Neural cell (in vitro differentiated cells): ENCODE data around the gene GAL. TPM values are rescaled to one million over a fixed set of nuclear protein-coding genes. Genes with fewer than 3 reads are reported as not detected.

Experiments
- H2AFZ ChIP-seq: fragments of 200-600, 300-800 bp; sonication (generic), shearing (Covaris generic); 2 replicates; pipeline ENCODE4 v1.6.0; 2014; ENCODE audit warnings: low read depth, mild to moderate bottlenecking, antibody characterized with exemption, low read length, moderate library complexity
- H3F3A ChIP-seq: fragments of 200-600 bp; shearing (Covaris generic); 2 replicates; pipeline ENCODE4 v1.6.1; 2016; ENCODE audit warnings: mild to moderate bottlenecking, moderate library complexity, mixed read lengths, antibody characterized with exemption, low read length; ENCODE audit not compliant: insufficient read depth, poor library complexity, severe bottlenecking
- H3K27ac ChIP-seq: fragments of 200-600, 300-800 bp; sonication (generic), shearing (Covaris generic); 2 replicates; pipeline ENCODE4 v1.5.1; 2014; ENCODE audit warnings: mild to moderate bottlenecking, low read length, moderate library complexity
- H3K27me3 ChIP-seq: fragments of 300-800, 200-600 bp; sonication (generic), shearing (Covaris generic); 2 replicates; pipeline ENCODE4 v1.6.0; 2014; ENCODE audit warnings: mild to moderate bottlenecking, low read depth, low read length, moderate library complexity; ENCODE audit not compliant: insufficient read depth
- H3K36me3 ChIP-seq: fragments of 300-800, 200-600 bp; sonication (generic), shearing (Covaris generic); 2 replicates; pipeline ENCODE4 v1.5.1; 2014; ENCODE audit warnings: mild to moderate bottlenecking, antibody characterized with exemption, low read length, moderate library complexity; ENCODE audit not compliant: insufficient read depth
- H3K4me2 ChIP-seq: fragments of 300-800, 200-600 bp; sonication (generic), shearing (Covaris generic); 2 replicates; pipeline ENCODE4 v1.6.0; 2014; ENCODE audit warnings: mild to moderate bottlenecking, low read length
- H3K4me3 ChIP-seq: fragments of 300-800, 200-600 bp; sonication (generic), shearing (Covaris generic); 2 replicates; pipeline ENCODE4 v1.5.1; 2014; ENCODE audit warnings: mild to moderate bottlenecking, low read length, moderate library complexity
- H3K79me2 ChIP-seq: fragments of 200-600 bp; shearing (Covaris generic); replicated peaks from 2 replicates; pipeline ENCODE4 v1.6.0; 2014; ENCODE audit warnings: mild to moderate bottlenecking, low read length, moderate library complexity; ENCODE audit not compliant: insufficient read depth
- H3K9ac ChIP-seq: fragments of 300-800, 200-600 bp; sonication (generic), shearing (Covaris generic); 2 replicates; pipeline ENCODE4 v1.6.1; 2016; ENCODE audit warnings: mild to moderate bottlenecking, low read length, mixed read lengths
- H3K9me2 ChIP-seq: fragments of 200-600 bp; shearing (Covaris generic); 2 replicates; pipeline ENCODE4 v1.6.1; 2016; ENCODE audit warnings: mild to moderate bottlenecking, low read length, mixed read lengths; ENCODE audit not compliant: insufficient read depth
- H3K9me3 ChIP-seq: fragments of 200-600, 300-800 bp; sonication (generic), shearing (Covaris generic); 2 replicates; pipeline ENCODE4 v1.6.1; 2016; ENCODE audit warnings: mild to moderate bottlenecking, mixed run types, low read length, moderate library complexity, mixed read lengths
- H4K20me1 ChIP-seq: fragments of 200-600 bp; shearing (Covaris generic); 2 replicates; pipeline ENCODE4 v1.6.1; 2016; ENCODE audit warnings: mild to moderate bottlenecking, mixed run types; ENCODE audit not compliant: insufficient read depth
- CTCF ChIP-seq: fragments of 450-650 bp; IDR thresholded peaks from 2 replicates; pipeline ENCODE4 v1.5.1; 2014; ENCODE audit warnings: antibody characterized with exemption, mild to moderate bottlenecking, moderate library complexity; ENCODE audit not compliant: poor library complexity, severe bottlenecking
- EP300 ChIP-seq: fragments of 450-650 bp; conservative IDR thresholded peaks from 2 replicates; pipeline ENCODE4 v1.6.1; 2014; ENCODE audit warnings: antibody characterized with exemption, mild to moderate bottlenecking, moderate library complexity; ENCODE audit not compliant: poor library complexity, severe bottlenecking
- EZH2 ChIP-seq: fragments of 200-600, 300-800 bp; shearing (Covaris generic), sonication (generic); IDR thresholded peaks from 2 replicates; pipeline ENCODE4 v1.6.1; 2014; ENCODE audit warnings: antibody characterized with exemption, low read length, borderline replicate concordance, mild to moderate bottlenecking; ENCODE audit not compliant: insufficient read depth, poor library complexity, severe bottlenecking
- POLR2AphosphoS5 ChIP-seq: IDR thresholded peaks from 2 replicates; pipeline ENCODE4 v1.6.1; 2012
- RAD21 ChIP-seq: fragments of 450-650 bp; conservative IDR thresholded peaks from 2 replicates; pipeline ENCODE4 v1.6.1; 2014; ENCODE audit warnings: antibody characterized with exemption, mild to moderate bottlenecking, moderate library complexity
- REST ChIP-seq: IDR thresholded peaks from 2 replicates; pipeline ENCODE4 v1.6.1; 2012; ENCODE audit warnings: borderline replicate concordance
- SMC3 ChIP-seq: fragments of 450-650 bp; conservative IDR thresholded peaks from 2 replicates; pipeline ENCODE4 v1.6.1; 2014; ENCODE audit warnings: antibody characterized with exemption, mild to moderate bottlenecking, moderate library complexity; ENCODE audit not compliant: poor library complexity
- TAF1 ChIP-seq: IDR thresholded peaks from 2 replicates; pipeline ENCODE4 v1.6.1; 2012; ENCODE audit warnings: low read depth
- polyA plus RNA-seq: library from polyadenylated mRNA; depleted of rRNA; stranded (reverse); fragments of >200 nt; gene quantifications from 2 replicates; pipeline ENCODE4 v1.2.3, GENCODE V29; 2014

Gene GAL
- polyA plus RNA-seq, 1 donor from 2014 or later = 2.1 TPM

DNA sequence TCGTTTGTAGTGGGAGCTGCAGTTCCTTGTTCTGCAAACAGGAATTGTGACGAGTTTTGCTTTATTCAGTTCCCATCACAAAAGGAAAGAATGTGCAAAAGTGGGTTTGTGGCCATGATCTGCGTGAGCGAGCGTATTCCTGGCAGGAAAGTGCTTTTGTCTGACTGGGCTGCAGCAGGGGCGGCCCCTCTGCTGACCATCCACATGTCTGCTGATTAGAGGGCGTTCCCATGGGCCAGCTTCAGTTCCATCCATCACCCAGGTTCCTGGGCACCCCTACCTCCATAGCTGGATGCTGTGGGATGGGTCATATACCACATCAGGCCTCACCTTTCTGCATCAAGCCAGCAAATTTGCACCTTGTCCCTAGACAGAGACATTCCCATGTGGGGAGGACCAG is 28.9 kb upstream of the GAL start:
- Histone ChIP-seq H3F3A (no peaks in the 10 kb centered on the region), H3K9me2 (no peaks in the 10 kb centered on the region), H3K4me3 (no peak overlapping the region), H3K27ac (no peak overlapping the region), H3K4me2 (no peak overlapping the region), H3K36me3 (no peaks in the 10 kb centered on the region), H3K9ac (no peak overlapping the region), H4K20me1 (no peaks in the 10 kb centered on the region), H3K79me2 (no peaks in the 10 kb centered on the region), H3K9me3 (peaks cover 13% of the 10 kb centered on the region), H3K27me3 (no peaks in the 10 kb centered on the region), H2AFZ (no peak overlapping the region)
- TF ChIP-seq CTCF (no peak), TAF1 (no peak), EZH2 (no peak)

GRCh38 chr11:68655806-68656205 is 28.5 kb upstream of the GAL start:
- Histone ChIP-seq H3K4me2 (no peak overlapping the region), H3K27me3 (no peaks in the 10 kb centered on the region), H3K9me2 (no peaks in the 10 kb centered on the region), H2AFZ (no peak overlapping the region), H3K9ac (no peak overlapping the region), H3K27ac (no peak overlapping the region), H3K79me2 (no peaks in the 10 kb centered on the region), H4K20me1 (no peaks in the 10 kb centered on the region), H3K4me3 (no peak overlapping the region), H3K9me3 (peaks cover 13% of the 10 kb centered on the region), H3F3A (no peaks in the 10 kb centered on the region), H3K36me3 (no peaks in the 10 kb centered on the region)
- TF ChIP-seq EP300 (no peak), REST (no peak), RAD21 (no peak)

- no peaks in the 10 kb centered on the region for H3K36me3 ChIP-seq
- H2AFZ ChIP-seq = no peak overlapping the region
Measured at GRCh38 chr11:68657021-68657780, 27.1 kb upstream of the GAL start.

More at GRCh38 chr11:68657021-68657780, 27.1 kb upstream of the GAL start:
- Histone ChIP-seq H3K9me3 (peaks cover 13% of the 10 kb centered on the region), H3K9ac (no peak overlapping the region), H3F3A (no peaks in the 10 kb centered on the region), H3K27ac (no peak overlapping the region), H3K4me2 (no peak overlapping the region), H3K79me2 (no peaks in the 10 kb centered on the region), H4K20me1 (no peaks in the 10 kb centered on the region), H3K9me2 (no peaks in the 10 kb centered on the region), H3K27me3 (no peaks in the 10 kb centered on the region), H3K4me3 (no peak overlapping the region)
- TF ChIP-seq REST (no peak), SMC3 (no peak), CTCF (no peak), EZH2 (no peak), RAD21 (no peak), EP300 (no peak), POLR2AphosphoS5 (no peak), TAF1 (no peak)
